Activated naive CD4-positive, alpha-beta T cell treated with anti-CD3 and anti-CD28 coated beads, Interleukin-2, amount 50 U/mL, for 24 hours (primary cell): ENCODE measurements around the gene CCDC71.

Experiments used
- H3K27ac Mint-ChIP-seq: one replicate; pipeline ENCODE4 v1.8.0; 2021; ENCODE audit warnings: mild to moderate bottlenecking, mixed read lengths
- H3K27me3 Mint-ChIP-seq: one replicate; pipeline ENCODE4 v1.8.0; 2021; ENCODE audit warnings: mixed read lengths
- H3K36me3 Mint-ChIP-seq: one replicate; pipeline ENCODE4 v1.8.0; 2021; ENCODE audit warnings: mixed read lengths
- H3K4me1 Mint-ChIP-seq: one replicate; pipeline ENCODE4 v1.8.0; 2021; ENCODE audit warnings: mixed read lengths
- H3K4me3 Mint-ChIP-seq: one replicate; pipeline ENCODE4 v1.8.0; 2021; ENCODE audit warnings: mild to moderate bottlenecking, mixed read lengths
- H3K9me3 Mint-ChIP-seq: one replicate; pipeline ENCODE4 v1.8.0; 2021; ENCODE audit warnings: mixed read lengths

Gene CCDC71

DNA sequence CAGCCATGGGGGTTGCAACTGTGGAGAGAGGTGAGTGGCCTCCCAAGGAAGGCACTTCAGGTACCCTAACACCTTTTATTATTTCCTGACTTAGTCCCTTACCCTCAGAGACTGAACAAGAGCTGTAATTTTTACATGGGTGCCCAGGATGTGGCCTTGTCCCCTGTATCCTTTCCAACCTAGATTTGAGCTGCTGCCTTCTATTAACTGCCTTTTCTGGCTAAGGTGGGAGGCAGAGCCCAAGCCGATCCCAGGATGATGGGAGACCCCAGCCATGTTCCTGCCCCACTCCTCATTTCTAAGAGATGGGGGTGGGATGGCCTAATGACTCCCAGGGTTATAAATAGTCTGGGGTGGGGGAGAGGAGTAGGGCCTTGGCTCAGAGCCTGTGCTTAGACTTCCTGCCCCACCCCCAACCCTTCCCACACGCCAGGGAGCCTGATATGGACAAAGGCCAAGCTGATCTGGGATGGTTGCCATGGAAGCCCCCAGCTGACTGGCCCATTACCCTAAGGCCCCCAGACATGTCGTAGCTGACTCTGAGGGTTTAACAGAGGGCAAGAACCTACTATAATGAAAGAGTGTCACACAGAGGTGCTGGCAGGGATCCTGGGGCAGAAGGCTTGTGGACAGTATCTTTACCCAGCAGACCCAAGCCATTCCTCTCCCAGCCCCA, 7.1 kb upstream of the CCDC71 start:
- Mint-ChIP-seq H3K27ac (no peak overlapping the region), H3K4me1 (peaks cover 22% of the 10 kb centered on the region), H3K27me3 (no peaks in the 10 kb centered on the region), H3K9me3 (no peaks in the 10 kb centered on the region), H3K4me3 (no peak overlapping the region), H3K36me3 (no peaks in the 10 kb centered on the region)

DNA sequence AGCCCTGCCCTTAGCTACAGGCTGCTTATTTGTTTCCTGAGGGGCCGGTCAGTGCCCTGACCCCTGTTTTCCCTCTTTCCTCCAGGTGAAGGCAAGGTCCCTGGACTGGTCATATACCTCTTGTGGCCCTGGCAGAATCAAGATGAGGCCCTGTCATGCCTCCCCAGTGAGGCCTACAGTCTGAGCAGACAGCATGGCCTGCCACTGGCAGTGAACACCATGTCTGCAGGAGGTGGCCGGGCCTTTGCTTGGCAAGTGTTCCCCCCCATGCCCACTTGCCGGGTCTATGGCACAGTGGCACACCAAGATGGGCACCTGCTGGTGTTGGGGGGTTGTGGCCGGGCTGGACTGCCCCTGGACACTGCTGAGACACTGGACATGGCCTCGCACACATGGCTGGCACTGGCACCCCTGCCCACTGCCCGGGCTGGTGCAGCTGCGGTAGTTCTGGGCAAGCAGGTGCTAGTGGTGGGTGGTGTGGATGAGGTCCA, 6.5 kb upstream of the CCDC71 start:
- H3K4me3 Mint-ChIP-seq = no peak overlapping the region
- no peak overlapping the region for H3K27ac Mint-ChIP-seq
- peaks cover 22% of the 10 kb centered on the region for H3K4me1 Mint-ChIP-seq
- no peaks in the 10 kb centered on the region for H3K36me3 Mint-ChIP-seq
- H3K27me3 Mint-ChIP-seq = no peaks in the 10 kb centered on the region
- H3K9me3 Mint-ChIP-seq = no peaks in the 10 kb centered on the region

DNA sequence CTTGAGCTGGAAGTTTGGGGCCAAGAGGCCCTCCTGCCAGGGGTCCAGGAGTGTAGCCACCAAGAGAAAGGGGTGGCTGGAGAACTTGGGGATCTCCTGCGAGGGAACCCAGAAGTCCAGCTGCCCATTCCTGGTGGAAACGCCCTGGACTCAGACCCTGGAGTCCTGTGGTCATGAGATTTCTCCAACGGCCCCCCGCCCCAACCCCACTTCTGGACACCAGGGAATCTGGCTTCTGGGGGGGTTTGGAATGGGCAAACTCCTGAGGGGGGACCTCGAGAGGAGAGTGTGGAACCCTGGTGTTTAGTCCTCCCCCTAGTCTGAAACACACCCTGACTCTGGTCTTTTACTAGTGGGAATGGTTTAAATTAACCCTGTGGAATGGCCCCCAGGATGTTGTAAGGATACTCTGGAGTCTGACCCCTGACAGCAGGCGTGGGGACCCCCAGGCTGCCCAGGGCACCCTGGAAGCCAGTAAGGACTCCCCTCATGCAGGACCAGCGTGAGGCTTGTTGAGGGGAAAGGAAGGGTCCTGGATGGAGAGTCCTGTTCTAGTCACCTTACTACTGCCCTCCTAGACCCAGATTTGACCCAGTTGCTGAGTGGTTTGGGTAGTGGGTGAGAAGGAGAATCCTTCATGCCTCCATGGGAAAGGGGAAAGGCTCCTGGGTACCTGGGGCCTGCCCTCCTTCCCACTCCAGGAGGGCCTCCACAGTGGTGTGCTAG, 5.8 kb upstream of the CCDC71 start:
- H3K27ac Mint-ChIP-seq = peak overlapping the region; percentile 51
- no peaks in the 10 kb centered on the region for H3K27me3 Mint-ChIP-seq
- H3K36me3 Mint-ChIP-seq = no peaks in the 10 kb centered on the region
- no peaks in the 10 kb centered on the region for H3K9me3 Mint-ChIP-seq
- peak overlapping the region; percentile 72 for H3K4me3 Mint-ChIP-seq
- H3K4me1 Mint-ChIP-seq = peaks cover 22% of the 10 kb centered on the region

DNA sequence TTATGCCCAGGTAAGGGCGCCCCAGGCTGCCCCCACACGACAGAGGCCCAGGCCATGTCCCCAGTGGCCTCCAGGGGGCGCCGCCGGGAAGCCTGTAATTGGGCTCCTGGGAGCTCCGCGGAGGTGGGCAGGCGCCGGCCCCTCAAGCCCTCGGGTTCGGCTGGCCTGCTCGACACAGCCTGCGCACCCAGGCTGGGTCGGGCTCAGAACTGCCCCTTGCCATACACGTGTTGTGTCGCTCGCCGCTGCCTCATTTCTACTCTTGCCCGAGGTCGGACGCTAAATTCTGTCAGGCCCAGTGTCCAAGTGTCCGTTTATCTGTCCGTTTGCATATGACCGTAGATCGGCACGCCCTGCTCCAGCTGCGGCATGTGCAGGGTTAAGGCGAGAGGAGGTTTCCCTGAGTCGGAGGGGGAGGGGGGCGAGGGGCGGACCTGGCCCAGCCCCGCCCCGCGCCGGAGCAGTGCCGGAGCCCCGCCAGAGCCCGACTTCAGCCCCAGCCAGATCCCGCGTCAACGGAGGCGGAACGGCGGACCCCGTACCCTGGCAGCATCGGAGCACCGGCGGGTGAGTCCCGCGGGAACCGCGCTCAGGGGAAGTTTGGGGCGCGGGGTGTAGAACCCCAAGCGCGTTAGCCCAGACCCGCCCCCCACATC, 5.1 kb upstream of the CCDC71 start, which contains the start of gene KLHDC8B:
KLHDC8B (plus strand) TSS at position 480 of the 656 bp plus-strand sequence. CDS start 1,172 bp downstream, outside the sequence.
- no peaks in the 10 kb centered on the region for H3K9me3 Mint-ChIP-seq
- H3K36me3 Mint-ChIP-seq = no peaks in the 10 kb centered on the region
- peak within 1 kb of the TSS; percentile 91 for H3K4me3 Mint-ChIP-seq
- H3K27ac Mint-ChIP-seq = peak within 1 kb of the TSS; percentile 69
- no peaks in the 10 kb centered on the region for H3K27me3 Mint-ChIP-seq
- H3K4me1 Mint-ChIP-seq = peaks cover 22% of the 10 kb centered on the region

DNA sequence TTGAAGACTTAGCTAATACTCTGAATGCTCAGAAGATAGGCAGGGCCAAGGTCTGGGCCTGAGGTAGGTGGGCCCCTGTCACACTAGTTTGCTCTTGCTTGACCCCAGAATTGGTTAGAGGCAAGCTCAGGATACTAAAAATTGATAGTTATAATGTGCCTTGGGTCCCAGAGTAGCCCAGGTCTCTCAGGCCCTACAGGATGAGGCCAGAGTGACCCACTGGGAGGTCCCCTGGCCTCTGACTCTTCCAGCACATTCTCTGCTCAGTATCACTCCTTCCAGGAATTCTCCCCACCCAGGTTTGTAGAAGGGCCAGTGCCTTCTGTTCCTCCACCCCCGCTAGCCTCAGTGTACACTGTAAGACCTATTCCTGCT, 4.6 kb upstream of the CCDC71 start:
- Mint-ChIP-seq H3K27me3 (no peaks in the 10 kb centered on the region), H3K36me3 (no peaks in the 10 kb centered on the region), H3K4me1 (peaks cover 22% of the 10 kb centered on the region), H3K27ac (peak overlapping the region; percentile 69), H3K9me3 (no peaks in the 10 kb centered on the region), H3K4me3 (peak overlapping the region; percentile 91)

DNA sequence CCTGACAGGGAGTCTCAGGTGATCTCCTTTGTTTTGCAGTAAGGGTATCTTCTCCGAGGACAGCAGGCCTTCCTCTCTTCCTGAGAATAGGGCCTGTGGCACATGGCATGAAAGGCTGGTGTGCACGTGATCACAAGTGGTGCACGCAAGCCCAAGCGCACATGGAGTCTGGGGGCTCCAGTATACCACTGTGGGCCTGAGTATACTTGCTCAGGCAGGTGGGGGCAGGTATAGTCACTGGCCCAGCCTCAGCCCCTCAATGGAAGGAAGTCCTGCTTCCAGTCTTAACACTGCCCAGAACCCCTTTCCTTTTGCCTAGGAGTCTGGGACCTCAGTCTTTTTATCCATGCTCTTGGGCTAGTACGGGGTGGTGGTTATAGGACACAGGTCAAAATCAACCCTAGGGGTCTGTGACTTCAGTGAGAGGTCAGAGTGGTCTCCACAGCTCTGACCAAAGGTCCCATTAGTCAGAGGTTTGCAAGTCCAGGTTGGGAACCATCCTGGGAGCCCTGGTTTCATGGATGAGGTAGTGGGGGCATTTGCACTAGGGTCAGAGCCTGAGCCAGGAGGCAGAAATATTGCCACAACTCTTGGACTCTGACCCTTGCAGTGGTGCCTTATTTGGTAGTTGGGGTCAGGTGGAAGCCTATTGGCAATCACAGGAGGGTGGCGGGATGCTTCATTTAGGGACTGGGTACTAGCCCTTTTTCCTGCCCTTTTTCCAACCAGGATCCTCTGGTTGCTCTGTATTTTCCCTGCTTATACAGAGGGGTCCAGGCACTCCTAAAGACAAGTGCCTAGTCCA, 823 bp upstream of the CCDC71 start:
- peak overlapping the region; percentile 85 for H3K4me3 Mint-ChIP-seq
- no peak overlapping the region for H3K27ac Mint-ChIP-seq
- H3K36me3 Mint-ChIP-seq = peaks cover 5% of the 10 kb centered on the region
- H3K9me3 Mint-ChIP-seq = no peaks in the 10 kb centered on the region
- H3K4me1 Mint-ChIP-seq = peaks cover 45% of the 10 kb centered on the region
- no peaks in the 10 kb centered on the region for H3K27me3 Mint-ChIP-seq

DNA sequence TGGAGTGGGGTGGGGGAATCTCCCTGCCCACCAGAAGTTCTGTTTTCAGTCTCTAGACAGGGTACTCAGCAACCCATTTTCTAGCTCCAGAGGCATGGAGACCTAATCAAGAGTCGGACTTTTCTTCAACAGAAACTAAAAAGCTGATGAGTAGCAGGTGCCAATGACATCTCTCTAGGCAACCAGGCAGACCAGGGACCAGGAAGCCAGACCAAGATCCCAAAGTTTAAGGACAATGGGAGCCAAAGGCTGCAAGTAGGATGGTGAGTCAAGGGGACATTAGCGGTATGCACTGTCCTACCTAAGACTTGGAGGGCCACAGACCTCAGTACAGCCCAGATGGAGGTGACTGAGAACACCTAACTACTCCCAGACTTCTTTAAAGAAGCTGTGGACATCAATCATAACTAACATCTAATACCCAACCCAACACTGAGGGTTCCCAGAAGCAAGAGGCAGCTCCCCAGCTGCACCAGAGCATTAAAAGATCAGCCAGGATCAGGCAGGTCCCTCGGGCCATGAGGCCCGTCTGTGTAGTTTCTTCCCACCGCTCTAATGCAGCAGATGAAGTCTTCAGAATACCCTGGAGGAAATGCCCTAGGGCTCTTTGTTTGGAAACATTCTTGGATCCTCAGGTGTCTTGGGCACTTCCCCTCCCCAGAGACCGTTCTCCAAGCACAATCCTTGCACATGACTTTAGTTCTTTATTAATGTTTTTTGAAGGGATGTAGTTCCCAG, 979 bp downstream of the CCDC71 start:
- H3K4me3 Mint-ChIP-seq = peak overlapping the region; percentile 93
- H3K27ac Mint-ChIP-seq = peak overlapping the region; percentile 93
- peaks cover 31% of the 10 kb centered on the region for H3K4me1 Mint-ChIP-seq
- no peaks in the 10 kb centered on the region for H3K27me3 Mint-ChIP-seq
- H3K9me3 Mint-ChIP-seq = no peaks in the 10 kb centered on the region
- peaks cover 5% of the 10 kb centered on the region for H3K36me3 Mint-ChIP-seq

DNA sequence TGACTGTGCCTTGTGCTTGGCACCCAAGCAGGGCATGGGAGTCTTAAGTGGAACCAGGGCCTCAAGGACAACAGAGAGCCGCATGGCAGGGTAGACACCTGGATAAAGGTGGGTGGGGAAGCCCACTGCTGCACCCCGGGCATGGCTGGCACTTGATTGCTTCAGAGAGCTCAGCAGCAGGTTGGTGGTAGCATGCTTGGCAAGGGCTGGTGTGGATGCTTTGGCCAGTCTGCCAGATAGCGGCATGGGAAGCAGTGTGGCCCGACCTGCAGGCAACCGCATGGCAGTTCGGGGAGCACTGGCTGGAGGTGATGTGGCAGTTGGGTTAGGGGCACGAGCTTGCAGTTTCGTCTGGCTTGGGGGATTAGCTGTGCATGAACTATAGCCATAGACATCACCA, 2.5 kb downstream of the CCDC71 start:
- peaks cover 25% of the 10 kb centered on the region for H3K4me1 Mint-ChIP-seq
- H3K4me3 Mint-ChIP-seq = no peak overlapping the region
- H3K36me3 Mint-ChIP-seq = peaks cover 5% of the 10 kb centered on the region
- no peaks in the 10 kb centered on the region for H3K27me3 Mint-ChIP-seq
- no peaks in the 10 kb centered on the region for H3K9me3 Mint-ChIP-seq
- H3K27ac Mint-ChIP-seq = no peak overlapping the region

DNA sequence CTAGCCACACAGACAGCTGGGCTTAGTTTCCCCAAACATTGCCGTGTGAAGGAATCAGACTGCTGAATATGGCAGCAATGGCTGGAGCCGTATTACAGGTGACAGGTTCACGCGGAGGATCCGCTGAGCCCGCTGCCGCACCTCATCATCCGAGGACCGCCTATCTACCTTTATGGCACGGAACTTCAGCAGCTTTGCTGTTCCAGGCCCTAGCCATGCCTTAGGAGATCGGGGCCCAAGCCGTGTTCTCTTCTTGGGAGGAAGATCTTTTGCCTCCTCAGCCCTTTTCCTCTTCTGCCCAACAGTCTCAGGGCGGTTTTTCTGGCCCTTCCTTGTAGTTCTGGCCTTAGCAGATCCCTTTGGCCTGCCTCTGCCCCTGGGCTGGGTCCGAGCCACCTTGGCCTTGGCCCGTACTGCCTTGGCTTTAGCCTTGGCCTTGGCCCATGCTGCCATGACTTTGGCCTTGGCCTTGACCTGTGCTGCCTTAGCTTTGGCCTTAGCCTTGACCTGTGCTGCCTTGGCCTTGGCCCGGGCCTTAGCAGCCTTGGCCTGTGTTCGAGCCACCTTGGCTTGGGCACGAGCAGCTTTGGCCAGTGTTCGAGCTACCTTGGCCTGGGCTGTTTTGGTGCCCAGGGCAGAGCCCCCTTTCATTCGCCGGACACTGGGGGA, 3.2 kb downstream of the CCDC71 start:
- no peaks in the 10 kb centered on the region for H3K27me3 Mint-ChIP-seq
- peaks cover 30% of the 10 kb centered on the region for H3K4me1 Mint-ChIP-seq
- H3K36me3 Mint-ChIP-seq = peaks cover 5% of the 10 kb centered on the region
- peak overlapping the region; percentile 41 for H3K27ac Mint-ChIP-seq
- no peaks in the 10 kb centered on the region for H3K9me3 Mint-ChIP-seq
- H3K4me3 Mint-ChIP-seq = no peak overlapping the region

DNA sequence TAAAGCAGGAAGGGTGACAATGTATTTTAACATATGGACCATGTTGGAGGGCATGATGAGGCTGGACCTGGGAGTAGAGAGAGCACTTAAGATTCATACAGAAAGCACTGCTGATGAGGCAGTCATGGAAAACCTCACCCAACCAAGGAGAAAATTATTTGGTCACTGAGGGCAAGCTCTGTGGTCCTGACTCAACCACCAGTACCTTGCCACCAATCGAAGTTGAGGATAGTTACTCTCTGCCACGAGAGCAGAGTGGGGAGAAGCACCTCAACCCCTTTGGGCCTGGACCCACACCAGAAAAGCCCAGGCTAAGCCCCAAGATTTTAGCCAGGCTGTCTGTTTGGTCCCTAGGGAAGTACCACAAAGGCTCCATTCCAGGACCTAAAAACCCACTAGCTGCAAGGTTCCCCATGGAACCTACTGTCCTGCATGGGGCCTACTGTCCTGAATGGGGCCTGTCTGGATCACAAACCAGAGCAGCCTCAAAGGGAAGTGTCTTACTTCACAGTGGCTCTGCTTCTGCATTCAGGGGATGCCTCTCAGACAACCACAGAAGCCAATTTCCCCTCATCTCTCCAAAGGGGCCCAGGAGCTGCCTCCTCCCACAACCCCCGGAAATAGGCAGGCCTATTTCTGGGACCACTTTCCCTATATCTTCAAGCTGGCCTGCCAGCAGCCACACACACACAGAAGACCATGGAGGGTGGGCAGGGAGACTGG, 4.2 kb downstream of the CCDC71 start:
- peaks cover 5% of the 10 kb centered on the region for H3K36me3 Mint-ChIP-seq
- H3K27ac Mint-ChIP-seq = no peak overlapping the region
- H3K4me3 Mint-ChIP-seq = no peak overlapping the region
- H3K9me3 Mint-ChIP-seq = no peaks in the 10 kb centered on the region
- peaks cover 30% of the 10 kb centered on the region for H3K4me1 Mint-ChIP-seq
- no peaks in the 10 kb centered on the region for H3K27me3 Mint-ChIP-seq

DNA sequence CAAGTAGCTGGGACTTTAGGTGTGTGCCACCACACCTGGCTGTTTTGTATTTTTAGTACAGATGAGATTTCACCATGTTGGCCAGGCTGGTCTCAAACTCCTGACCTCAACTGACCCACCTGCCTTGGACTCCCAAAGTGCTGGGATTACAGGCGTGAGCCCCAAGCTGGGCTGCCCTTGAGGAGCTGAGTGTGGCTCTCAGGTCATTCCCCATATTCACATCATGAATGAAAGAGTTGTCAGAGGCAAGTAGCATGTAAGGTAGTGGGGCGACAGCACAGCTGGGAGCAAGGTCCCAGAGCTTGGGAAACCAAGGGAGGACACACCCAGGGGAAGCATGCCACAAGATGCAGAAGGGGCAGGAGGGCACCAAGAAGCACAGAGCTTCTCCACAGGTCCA, 4.9 kb downstream of the CCDC71 start:
- Mint-ChIP-seq H3K27ac (no peak overlapping the region), H3K27me3 (no peaks in the 10 kb centered on the region), H3K36me3 (peaks cover 5% of the 10 kb centered on the region), H3K9me3 (no peaks in the 10 kb centered on the region), H3K4me1 (peaks cover 30% of the 10 kb centered on the region), H3K4me3 (no peak overlapping the region)

DNA sequence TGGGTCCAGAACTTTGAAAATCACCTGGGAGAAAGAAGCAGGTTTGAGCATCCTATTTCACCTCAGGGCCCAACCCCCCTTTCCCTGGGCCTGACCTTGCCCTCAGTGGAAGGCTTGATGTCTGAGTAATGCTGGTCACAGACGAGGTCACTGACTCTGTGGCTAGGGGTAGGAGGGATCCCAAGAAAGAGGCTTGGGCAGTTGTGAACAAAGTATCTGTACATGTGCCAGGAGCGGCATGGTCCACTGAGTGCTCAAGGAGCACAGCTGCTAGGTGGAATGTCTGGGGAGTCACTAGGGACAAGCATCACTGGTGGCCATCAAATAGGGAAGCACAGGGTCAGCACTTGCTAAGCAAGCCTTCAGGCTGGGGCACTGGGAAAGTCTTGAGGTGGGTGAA, 7.3 kb downstream of the CCDC71 start:
- H3K27ac Mint-ChIP-seq = no peak overlapping the region
- no peaks in the 10 kb centered on the region for H3K27me3 Mint-ChIP-seq

DNA sequence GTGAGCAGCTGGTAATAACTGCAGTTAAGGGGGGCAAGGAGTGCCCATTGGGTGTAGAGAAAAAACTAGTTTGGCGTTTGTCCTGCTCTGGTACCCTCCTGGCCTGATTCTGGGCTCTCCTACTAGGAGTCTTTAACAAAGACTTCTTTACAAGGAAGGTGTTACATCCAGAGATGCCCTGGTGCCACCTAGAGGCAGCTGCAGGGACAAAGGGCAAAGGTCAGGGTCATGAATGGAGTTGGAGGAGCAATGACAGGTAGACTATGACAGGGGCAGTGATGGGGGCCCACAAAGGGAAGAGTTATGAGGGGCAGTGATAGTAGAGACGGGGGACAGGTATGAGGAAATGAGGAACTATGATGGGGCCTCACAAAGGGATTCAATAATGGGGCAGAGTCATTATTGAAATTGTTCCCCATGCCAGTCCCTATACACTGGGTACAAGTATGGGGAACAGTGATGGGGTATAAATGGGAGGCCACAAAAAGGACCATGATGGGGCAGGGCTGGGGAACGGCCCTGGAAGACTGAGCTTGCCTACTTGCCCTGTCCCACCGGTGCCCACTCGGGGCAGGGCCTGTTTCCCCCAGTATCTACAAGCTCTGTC, 7.9 kb downstream of the CCDC71 start:
- Mint-ChIP-seq H3K9me3 (no peaks in the 10 kb centered on the region), H3K36me3 (no peaks in the 10 kb centered on the region), H3K4me3 (no peak overlapping the region), H3K4me1 (peaks cover 7% of the 10 kb centered on the region), H3K27me3 (no peaks in the 10 kb centered on the region), H3K27ac (peak overlapping the region; percentile 69)

More for the DNA sequence above, 7.3 kb downstream of the CCDC71 start:
- Mint-ChIP-seq H3K9me3 (no peaks in the 10 kb centered on the region), H3K4me1 (peaks cover 12% of the 10 kb centered on the region), H3K4me3 (no peak overlapping the region), H3K36me3 (peaks cover 3% of the 10 kb centered on the region)
